Measurements from ENCODE around the gene KRT2. TPM values are rescaled to one million over a fixed set of nuclear protein-coding genes. Genes with fewer than 3 reads are reported as not detected.
A peak's percentile ranks its signal among the peaks of the same experiment; 100 is the strongest.

KRT2 gene
- total and polyA plus RNA-seq, 4 donors: not detected

- TF ChIP-seq JUND (IDR thresholded peaks at IDR 0.05) (no peak), ZBTB33 (IDR thresholded peaks at IDR 0.05) (no peak), RXRA (IDR thresholded peaks at IDR 0.05) (no peak), HNF4A (conservative IDR thresholded peaks at IDR 0.05) (no peak), GABPA (IDR thresholded peaks at IDR 0.05 in 1 of 2, conservative IDR thresholded peaks at IDR 0.05 in 1 of 2) (no peak), SP1 (IDR thresholded peaks at IDR 0.05) (no peak), HNF4G (IDR thresholded peaks at IDR 0.05) (no peak), MAX (IDR thresholded peaks at IDR 0.05) (no peak)
- Histone ChIP-seq H3K9ac (ENCODE audit: low read depth in 1 of 2, low read length in 2 of 2) (no peak overlapping the region), H3K36me3 (ENCODE audit: control insufficient read depth in 4 of 4, insufficient read depth in 3 of 4, low read depth in 1 of 4, low read length in 3 of 4) (no peaks in the 10 kb centered on the region), H3K4me3 (ENCODE audit: low read depth in 1 of 3, low read length in 3 of 3) (no peak overlapping the region), H3K4me1 (ENCODE audit: control insufficient read depth in 4 of 4, insufficient read depth in 4 of 4, low read length in 3 of 4) (no peaks in the 10 kb centered on the region), H3K27me3 (ENCODE audit: control insufficient read depth in 4 of 4, insufficient read depth in 4 of 4, low read length in 3 of 4) (peaks cover 0 to 3% (median 0%) of the 10 kb centered on the region in 4 donors), H3K27ac (ENCODE audit: low read depth in 1 of 2, low read length in 2 of 2) (no peak overlapping the region), H3K9me3 (ENCODE audit: control insufficient read depth in 4 of 4, low read length in 3 of 4) (peaks cover 0 to 2% (median 0%) of the 10 kb centered on the region in 4 donors)
- peak; percentile 31 for DNase-seq (ENCODE audit: low spot score)
- WGBS: 91% methylated on average over 8 of the region's 8 CpGs
Measured at GRCh38 chr12:52648012-52648550, 3.9 kb downstream of the KRT2 start.

GRCh38 chr12:52647601-52648000 is 4.4 kb downstream of the KRT2 start:
- H3K9me3 ChIP-seq (ENCODE audit: control insufficient read depth in 4 of 4, low read length in 3 of 4): peaks cover 0 to 2% (median 0%) of the 10 kb centered on the region in 4 donors
- WGBS: 94% methylated on average over 9 of the region's 9 CpGs
- H3K9ac ChIP-seq (ENCODE audit: low read depth in 1 of 2, low read length in 2 of 2): no peak overlapping the region
- no peaks in the 10 kb centered on the region for H3K4me1 ChIP-seq (ENCODE audit: control insufficient read depth in 4 of 4, insufficient read depth in 4 of 4, low read length in 3 of 4)
- H3K36me3 ChIP-seq (ENCODE audit: control insufficient read depth in 4 of 4, insufficient read depth in 3 of 4, low read depth in 1 of 4, low read length in 3 of 4): no peaks in the 10 kb centered on the region
- H3K4me3 ChIP-seq (ENCODE audit: low read depth in 1 of 3, low read length in 3 of 3): no peak overlapping the region
- H3K27ac ChIP-seq (ENCODE audit: low read depth in 1 of 2, low read length in 2 of 2): no peak overlapping the region
- DNase-seq (ENCODE audit: low spot score): peak; percentile 17
- peaks cover 0 to 3% (median 0%) of the 10 kb centered on the region in 4 donors for H3K27me3 ChIP-seq (ENCODE audit: control insufficient read depth in 4 of 4, insufficient read depth in 4 of 4, low read length in 3 of 4)
- no peak for TF ChIP-seq CTCF (IDR thresholded peaks at IDR 0.05; ENCODE audit: low read depth, low read length, missing input control)
- no peak for TF ChIP-seq GABPA (IDR thresholded peaks at IDR 0.05 in 1 of 2, conservative IDR thresholded peaks at IDR 0.05 in 1 of 2)
- no peak for TF ChIP-seq FOXA2 (IDR thresholded peaks at IDR 0.05)
- no peak for TF ChIP-seq TAF1 (conservative IDR thresholded peaks at IDR 0.05)
- no peak for TF ChIP-seq REST (IDR thresholded peaks at IDR 0.05)
- TF ChIP-seq JUND (IDR thresholded peaks at IDR 0.05): no peak
- TF ChIP-seq NR2F2 (IDR thresholded peaks at IDR 0.05): no peak
- no peak for TF ChIP-seq MAX (IDR thresholded peaks at IDR 0.05)
- TF ChIP-seq ZBTB33 (IDR thresholded peaks at IDR 0.05): no peak
- TF ChIP-seq RAD21 (IDR thresholded peaks at IDR 0.05): no peak
- TF ChIP-seq YY1 (IDR thresholded peaks at IDR 0.05): no peak
- TF ChIP-seq SP1 (IDR thresholded peaks at IDR 0.05): no peak

All from liver (tissue), 9 donors.